DND-41 (cell line): Measurements from ENCODE around the gene VWF.

Source experiments
- ATAC-seq: fragments of 200-7000 bp; cut with Tn5 transposase; 3 replicates; pipeline ENCODE4 v1.9.1; 2021; ENCODE audit warnings: low read depth; ENCODE audit not compliant: insufficient read depth
- DNase-seq: peaks from one replicate; pipeline ENCODE4 v3.0.0-alpha.2; 2020
- H2AFZ ChIP-seq: 2 replicates; pipeline ENCODE4 v1.6.0; 2012; ENCODE audit warnings: low read depth, low read length
- H3K27ac ChIP-seq: 2 replicates; pipeline ENCODE4 v1.5.1; 2012; ENCODE audit warnings: low read length, inconsistent platforms
- H3K27me3 ChIP-seq: fragments of 200-600 bp; sonication (generic); 2 replicates; pipeline ENCODE4 v1.6.0; 2012; ENCODE audit warnings: low read length, mild to moderate bottlenecking, inconsistent platforms; ENCODE audit not compliant: insufficient read depth, poor library complexity
- H3K36me3 ChIP-seq: 2 replicates; pipeline ENCODE4 v1.5.1; 2012; ENCODE audit warnings: low read length, inconsistent platforms; ENCODE audit not compliant: insufficient read depth
- H3K4me1 ChIP-seq: 2 replicates; pipeline ENCODE4 v1.5.1; 2012; ENCODE audit warnings: mild to moderate bottlenecking, low read length; ENCODE audit not compliant: insufficient read depth
- H3K4me2 ChIP-seq: 2 replicates; pipeline ENCODE4 v1.6.0; 2012; ENCODE audit warnings: mild to moderate bottlenecking, moderate library complexity, low read length, inconsistent platforms; ENCODE audit not compliant: insufficient read depth
- H3K4me3 ChIP-seq, 2 experiments: fragments of 200-600 bp in 1 of 2; shearing (Covaris generic) in 1 of 2; 2 replicates each; pipeline ENCODE4 v1.5.1; 2012 to 2016; ENCODE audit warnings: inconsistent platforms in 2 of 2, low read length in 2 of 2, mild to moderate bottlenecking in 2 of 2, low read depth in 1 of 2, moderate library complexity in 1 of 2
- H3K79me2 ChIP-seq: 2 replicates; pipeline ENCODE4 v1.6.0; 2012; ENCODE audit warnings: low read length, inconsistent platforms; ENCODE audit not compliant: insufficient read depth
- H3K9ac ChIP-seq: 2 replicates; pipeline ENCODE4 v1.6.0; 2012; ENCODE audit warnings: low read depth, mild to moderate bottlenecking, inconsistent platforms, low read length, moderate library complexity
- H3K9me3 ChIP-seq: 2 replicates; pipeline ENCODE4 v1.5.1; 2012; ENCODE audit warnings: low read length, moderate library complexity, mild to moderate bottlenecking, inconsistent platforms; ENCODE audit not compliant: insufficient read depth, severe bottlenecking
- H4K20me1 ChIP-seq: 2 replicates; pipeline ENCODE4 v1.6.0; 2012; ENCODE audit warnings: low read length; ENCODE audit not compliant: insufficient read depth
- EZH2 ChIP-seq: IDR thresholded peaks from 3 replicates; pipeline ENCODE4 v1.6.1; 2012; ENCODE audit warnings: borderline replicate concordance, low read depth, mild to moderate bottlenecking, moderate library complexity, low read length, inconsistent platforms; ENCODE audit not compliant: severe bottlenecking
- TF ChIP-seq, protein P1 (sequence below): IDR thresholded peaks from 2 replicates; pipeline ENCODE4 v1.5.1; 2012; ENCODE audit warnings: borderline replicate concordance, low read length, moderate library complexity, mild to moderate bottlenecking; ENCODE audit not compliant: poor library complexity, severe bottlenecking; ENCODE audit errors: extremely low read depth

Gene VWF

DNA sequence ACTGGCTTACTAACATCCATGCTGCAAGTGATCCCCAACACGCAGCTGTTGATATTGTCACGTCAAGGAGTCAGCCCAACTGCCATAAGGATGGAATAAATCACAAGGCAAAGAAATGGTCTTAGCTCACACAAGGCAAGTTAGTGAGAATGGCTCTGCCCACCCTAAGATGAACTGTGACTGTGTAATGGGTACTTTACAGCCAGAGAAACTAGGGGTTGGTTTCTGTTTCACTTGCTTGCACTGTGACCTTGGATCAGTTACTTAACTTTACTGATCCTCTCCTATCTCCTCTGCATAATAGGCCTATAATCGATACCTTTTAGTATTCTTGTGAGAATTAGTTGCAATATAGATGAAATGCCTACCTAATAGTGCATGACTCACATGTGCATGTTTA, 127.2 kb downstream of the VWF start:
- Histone ChIP-seq H3K9me3 (no peaks in the 10 kb centered on the region), H3K4me2 (no peak overlapping the region), H3K4me3 (no peak overlapping the region), H2AFZ (no peak overlapping the region), H3K79me2 (no peaks in the 10 kb centered on the region), H3K36me3 (no peaks in the 10 kb centered on the region), H3K27me3 (peaks cover 14% of the 10 kb centered on the region), H3K27ac (no peak overlapping the region), H3K9ac (no peak overlapping the region), H3K4me1 (no peaks in the 10 kb centered on the region), H4K20me1 (no peaks in the 10 kb centered on the region)
- ATAC-seq (no peak), DNase-seq (no peak)
- no peak for TF ChIP-seq EZH2
- TF ChIP-seq, protein P1, sequence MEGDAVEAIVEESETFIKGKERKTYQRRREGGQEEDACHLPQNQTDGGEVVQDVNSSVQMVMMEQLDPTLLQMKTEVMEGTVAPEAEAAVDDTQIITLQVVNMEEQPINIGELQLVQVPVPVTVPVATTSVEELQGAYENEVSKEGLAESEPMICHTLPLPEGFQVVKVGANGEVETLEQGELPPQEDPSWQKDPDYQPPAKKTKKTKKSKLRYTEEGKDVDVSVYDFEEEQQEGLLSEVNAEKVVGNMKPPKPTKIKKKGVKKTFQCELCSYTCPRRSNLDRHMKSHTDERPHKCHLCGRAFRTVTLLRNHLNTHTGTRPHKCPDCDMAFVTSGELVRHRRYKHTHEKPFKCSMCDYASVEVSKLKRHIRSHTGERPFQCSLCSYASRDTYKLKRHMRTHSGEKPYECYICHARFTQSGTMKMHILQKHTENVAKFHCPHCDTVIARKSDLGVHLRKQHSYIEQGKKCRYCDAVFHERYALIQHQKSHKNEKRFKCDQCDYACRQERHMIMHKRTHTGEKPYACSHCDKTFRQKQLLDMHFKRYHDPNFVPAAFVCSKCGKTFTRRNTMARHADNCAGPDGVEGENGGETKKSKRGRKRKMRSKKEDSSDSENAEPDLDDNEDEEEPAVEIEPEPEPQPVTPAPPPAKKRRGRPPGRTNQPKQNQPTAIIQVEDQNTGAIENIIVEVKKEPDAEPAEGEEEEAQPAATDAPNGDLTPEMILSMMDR, result no peak

DNA sequence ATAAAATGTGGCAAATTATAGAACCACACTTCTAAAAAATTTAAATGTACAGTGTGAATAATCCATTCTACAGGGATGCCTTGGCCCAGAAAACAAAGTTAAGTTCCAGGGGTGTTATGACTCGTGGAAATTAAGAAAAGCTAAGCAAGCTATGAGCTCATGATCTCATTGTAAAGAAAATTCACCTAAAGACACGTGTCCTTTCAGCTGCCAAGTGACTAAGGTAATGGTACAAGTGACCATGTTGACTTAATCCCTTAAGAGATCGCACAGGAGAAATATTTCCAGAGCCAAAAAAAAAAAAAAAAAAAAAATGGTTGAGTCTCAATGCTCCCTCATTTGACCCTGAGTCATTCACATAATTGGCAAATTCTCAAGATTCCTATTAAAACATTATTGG, 128.0 kb downstream of the VWF start:
- TF ChIP-seq EZH2, result no peak
- TF ChIP-seq, protein P1, result no peak
- Histone ChIP-seq H3K4me1 (no peaks in the 10 kb centered on the region), H3K36me3 (no peaks in the 10 kb centered on the region), H3K4me2 (no peak overlapping the region), H3K9me3 (no peaks in the 10 kb centered on the region), H4K20me1 (no peaks in the 10 kb centered on the region), H3K27ac (no peak overlapping the region), H3K27me3 (peaks cover 16% of the 10 kb centered on the region), H3K4me3 (no peak overlapping the region), H3K79me2 (no peaks in the 10 kb centered on the region), H2AFZ (no peak overlapping the region), H3K9ac (no peak overlapping the region)
- no peak for DNase-seq
- no peak for ATAC-seq

DNA sequence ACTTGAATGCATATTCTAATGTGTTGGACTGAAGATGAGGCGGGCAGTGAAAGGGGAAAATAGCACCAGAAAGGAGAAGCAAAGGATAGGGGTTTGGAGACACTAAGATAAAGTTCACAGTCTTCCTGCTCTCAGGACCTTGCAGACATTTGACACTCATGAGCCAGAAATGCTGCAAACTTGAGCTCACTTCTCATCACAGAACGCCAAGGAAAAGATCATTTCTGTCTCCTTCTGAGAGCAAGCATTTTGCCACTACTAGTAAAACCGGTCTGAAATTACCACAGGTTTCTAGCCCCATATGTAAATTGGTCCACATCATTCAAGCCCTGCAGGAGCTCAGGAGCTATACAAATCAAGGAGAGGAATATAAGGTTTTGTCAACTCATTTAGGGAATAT, 134.8 kb downstream of the VWF start:
- H2AFZ ChIP-seq, result no peak overlapping the region
- no peak overlapping the region for H3K27ac ChIP-seq
- H3K79me2 ChIP-seq, result no peaks in the 10 kb centered on the region
- H3K36me3 ChIP-seq, result no peaks in the 10 kb centered on the region
- no peak overlapping the region for H3K4me2 ChIP-seq
- H4K20me1 ChIP-seq, result no peaks in the 10 kb centered on the region; the same call in 1 of the 2 replicates
- H3K9me3 ChIP-seq, result no peaks in the 10 kb centered on the region
- no peaks in the 10 kb centered on the region; the same call in 1 of the 2 replicates for H3K4me1 ChIP-seq
- peaks cover 11% of the 10 kb centered on the region for H3K27me3 ChIP-seq
- H3K4me3 ChIP-seq, result no peak overlapping the region
- TF ChIP-seq EZH2, result no peak
- TF ChIP-seq, protein P1, result no peak
- H3K9ac ChIP-seq, result no peak overlapping the region
- no peak for DNase-seq
- no peak for ATAC-seq

DNA sequence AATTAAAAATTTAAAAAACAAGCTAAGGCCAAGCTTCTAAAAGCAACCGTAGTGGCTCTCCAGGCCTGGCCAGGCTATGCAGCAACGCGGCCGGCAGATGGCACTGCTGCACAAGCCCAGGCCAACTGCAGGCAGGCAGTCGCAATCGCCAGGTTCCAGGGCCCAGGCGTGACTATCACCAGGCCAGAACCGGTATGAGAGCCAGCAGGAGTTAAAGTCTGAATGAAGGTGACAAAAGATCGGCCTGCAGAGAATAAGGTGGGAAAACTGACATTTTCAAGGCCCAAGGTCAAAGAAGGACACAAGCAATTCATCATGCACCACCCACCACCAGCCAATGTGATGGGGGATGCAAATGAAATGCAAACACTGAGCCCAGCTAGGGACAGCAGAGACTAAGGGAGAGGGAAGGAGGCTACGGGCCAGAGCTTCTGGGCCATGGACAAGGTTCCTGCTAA, 135.8 kb downstream of the VWF start:
- no peak for TF ChIP-seq EZH2
- TF ChIP-seq, protein P1, result peak; percentile 94
- Histone ChIP-seq H3K79me2 (no peaks in the 10 kb centered on the region), H3K9me3 (no peaks in the 10 kb centered on the region), H4K20me1 (no peaks in the 10 kb centered on the region; the same call in 1 of the 2 replicates), H3K4me2 (no peak overlapping the region), H3K4me3 (no peak overlapping the region), H3K36me3 (no peaks in the 10 kb centered on the region), H3K9ac (no peak overlapping the region), H2AFZ (no peak overlapping the region), H3K4me1 (no peaks in the 10 kb centered on the region; the same call in 1 of the 2 replicates), H3K27me3 (peaks cover 4% of the 10 kb centered on the region), H3K27ac (no peak overlapping the region)
- DNase-seq (peak; percentile 65), ATAC-seq (peak; percentile 98)
